ENCODE measurements around the gene RPS18. TPM values are rescaled to one million over a fixed set of nuclear protein-coding genes. Genes with fewer than 3 reads are reported as not detected.

Gene RPS18
- total RNA-seq, 2 experiments from 2014 or later = 4,317 to 7,191 TPM

- intact Hi-C loops (cut with micrococcal nuclease; ENCODE audit: unreplicated experiment) = no loop called here
- Histone ChIP-seq H4K20me1 (ENCODE audit: insufficient read depth, low read length) (no peaks in the 10 kb centered on the region), H2AFZ (ENCODE audit: low read length) (no peak overlapping the region), H3K4me1 (ENCODE audit: insufficient read depth, low read length, poor library complexity, severe bottlenecking) (peaks cover 55% of the 10 kb centered on the region), H3K79me2 (ENCODE audit: insufficient read depth, low read depth, low read length) (peaks cover 45% of the 10 kb centered on the region), H3K4me2 (ENCODE audit: low read length) (peak overlapping the region; percentile 84), H3K27ac (ENCODE audit: low read depth, low read length, poor library complexity, severe bottlenecking) (peak overlapping the region; percentile 79), H3K4me3 (ENCODE audit: low read depth, low read length, poor library complexity, severe bottlenecking) (peak overlapping the region; percentile 73), H3K36me3 (ENCODE audit: insufficient read depth, low read length) (peaks cover 44% of the 10 kb centered on the region), H3K9me2 (ENCODE audit: insufficient read depth, low read length) (no peaks in the 10 kb centered on the region), H3K9me3 (ENCODE audit: low read length) (no peaks in the 10 kb centered on the region)
- BruUV-seq (replicated peaks) = no TSS peak
- POLR2A ChIA-PET = interaction anchor here (0.6 to 3.5 kb wide), 14 partner anchors 10 to 321 kb away, joined by 3 to 20 read pairs (median 4); partner anchors contain the start of genes B3GALT4, PFDN6, RPS18 and VPS52
- no peak for DNase-seq (ENCODE audit: low spot score)
- CTCF ChIA-PET (ENCODE audit: unreplicated experiment) = interaction anchor here (0.6 to 1.3 kb wide), 3 partner anchors 26 to 229 kb away, joined by 4 to 6 read pairs (median 4); partner anchors contain the start of gene SYNGAP1
- no peak for TF ChIP-seq EZH2phosphoT487 (IDR thresholded peaks at IDR 0.05; ENCODE audit: borderline replicate concordance, low read depth, low read length)
- no peak for TF ChIP-seq CTCF (conservative IDR thresholded peaks at IDR 0.05; ENCODE audit: low read length)
These were observed 46.7 kb downstream of the RPS18 start for GRCh38 chr6:33318426-33319073.

- no peaks in the 10 kb centered on the region for H4K20me1 ChIP-seq (ENCODE audit: insufficient read depth, low read length)
- H3K4me3 ChIP-seq (ENCODE audit: low read depth, low read length, poor library complexity, severe bottlenecking) = peak overlapping the region; percentile 73
- TF ChIP-seq CTCF (conservative IDR thresholded peaks at IDR 0.05; ENCODE audit: low read length) (no peak), EZH2phosphoT487 (IDR thresholded peaks at IDR 0.05; ENCODE audit: borderline replicate concordance, low read depth, low read length) (no peak)
- ChIA-PET POLR2A (interaction anchor here (3.5 kb wide), 1 partner anchor 24 kb away, joined by 20 read pairs; no protein-coding TSS in a partner anchor), CTCF (ENCODE audit: unreplicated experiment) (no interaction called here)
- no peak overlapping the region for H2AFZ ChIP-seq (ENCODE audit: low read length)
- H3K4me1 ChIP-seq (ENCODE audit: insufficient read depth, low read length, poor library complexity, severe bottlenecking) = peaks cover 53% of the 10 kb centered on the region
- H3K79me2 ChIP-seq (ENCODE audit: insufficient read depth, low read depth, low read length) = peaks cover 45% of the 10 kb centered on the region
- H3K27ac ChIP-seq (ENCODE audit: low read depth, low read length, poor library complexity, severe bottlenecking) = peak overlapping the region; percentile 79
- no TSS peak for BruUV-seq (replicated peaks)
- intact Hi-C loops (cut with micrococcal nuclease; ENCODE audit: unreplicated experiment) = no loop called here
- peak overlapping the region; percentile 84 for H3K4me2 ChIP-seq (ENCODE audit: low read length)
- no peak for DNase-seq (ENCODE audit: low spot score)
- H3K36me3 ChIP-seq (ENCODE audit: insufficient read depth, low read length) = peaks cover 44% of the 10 kb centered on the region
- no peaks in the 10 kb centered on the region for H3K9me3 ChIP-seq (ENCODE audit: low read length)
- H3K9me2 ChIP-seq (ENCODE audit: insufficient read depth, low read length) = no peaks in the 10 kb centered on the region
These were observed 48.1 kb downstream of the RPS18 start for GRCh38 chr6:33319939-33320314.
